HAP-1 (cell line): ENCODE measurements around the gene RNF111.
A peak's percentile ranks its signal among the peaks of the same experiment; 100 is the strongest.
"Not testable (repeated sequence)": the region's sequence is repeated elsewhere in the genome, so short reads cannot be mapped to it uniquely, and the experiment has no call there.

Experiments
- DNase-seq, 2 experiments: peaks; one replicate each; pipeline ENCODE4 v3.0.0-alpha.2; 2016 to 2020; ENCODE audit warnings: low spot score in 2 of 2
- H3K27me3 ChIP-seq: fragments of 250-450 bp; sonication (Bioruptor Pico); 2 replicates; pipeline ENCODE4 v1.5.1; 2020; ENCODE audit warnings: low read depth, mild to moderate bottlenecking, moderate library complexity
- H3K36me3 ChIP-seq: fragments of 250-450 bp; sonication (Bioruptor Pico); replicated peaks from 2 replicates; pipeline ENCODE4 v1.5.1; 2020; ENCODE audit warnings: mild to moderate bottlenecking
- H3K4me1 ChIP-seq: fragments of 250-450 bp; sonication (Bioruptor Pico); 2 replicates; pipeline ENCODE4 v1.5.1; 2020; ENCODE audit warnings: mild to moderate bottlenecking
- H3K4me3 ChIP-seq: fragments of 250-450 bp; sonication (Bioruptor Pico); 2 replicates; pipeline ENCODE4 v1.5.1; 2020; ENCODE audit warnings: mild to moderate bottlenecking, moderate library complexity
- H3K9me3 ChIP-seq: fragments of 250-450 bp; sonication (Bioruptor Pico); 2 replicates; pipeline ENCODE4 v1.5.1; 2020; ENCODE audit warnings: mild to moderate bottlenecking, moderate library complexity
- in situ Hi-C: fragments of 300-500 bp; cut with MboI; formaldehyde crosslinking; loops from 3 replicates; pipeline ENCODE4 v1.14.3; 2020; ENCODE audit warnings: low sequenced_read_pairs, inconsistent platforms, mixed read lengths

Gene RNF111

DNA sequence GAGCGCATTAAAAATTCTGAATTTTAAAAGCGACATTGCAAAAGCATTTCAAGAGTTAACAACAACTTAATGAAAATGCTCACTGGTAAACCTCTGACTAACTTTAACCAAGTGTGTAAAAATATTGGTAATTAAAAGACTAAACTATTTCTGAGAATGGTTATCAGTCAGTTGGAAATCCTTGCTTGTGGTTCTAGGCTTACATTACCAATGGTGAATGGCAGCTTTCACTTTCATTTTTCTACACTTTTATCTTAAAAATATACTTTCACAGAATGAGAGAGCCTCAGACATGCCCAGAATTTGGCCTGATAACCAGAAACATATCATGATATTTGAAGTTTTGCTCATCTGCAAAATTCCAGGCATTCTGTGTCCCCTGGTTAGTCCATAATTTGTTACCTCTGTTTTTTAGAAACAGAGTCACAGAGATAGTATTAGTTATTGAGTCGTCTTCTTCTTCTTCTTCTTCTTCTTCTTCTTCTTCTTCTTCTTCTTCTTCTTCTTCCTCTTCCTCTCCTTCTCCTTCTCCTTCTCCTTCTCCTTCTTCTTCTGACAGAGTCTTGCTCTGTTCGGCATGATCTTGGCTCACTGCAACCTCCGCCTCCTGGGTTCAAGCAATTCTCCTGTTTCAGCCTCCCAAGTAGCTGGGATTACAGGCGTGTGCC lies 5.5 kb upstream of the RNF111 start:
- Histone ChIP-seq H3K4me3 (no peak overlapping the region), H3K27me3 (peaks cover 5% of the 10 kb centered on the region; the same call in 1 of the 2 replicates), H3K9me3 (no peaks in the 10 kb centered on the region), H3K36me3 (no peaks in the 10 kb centered on the region), H3K4me1 (peaks cover 1% of the 10 kb centered on the region; the same call in 1 of the 2 replicates)
- in situ Hi-C loops, result loop anchor here (10.0 kb wide), 3 partner anchors 123 to 543 kb away; partner anchors contain the start of gene CCNB2
- DNase-seq, result no peak

DNA sequence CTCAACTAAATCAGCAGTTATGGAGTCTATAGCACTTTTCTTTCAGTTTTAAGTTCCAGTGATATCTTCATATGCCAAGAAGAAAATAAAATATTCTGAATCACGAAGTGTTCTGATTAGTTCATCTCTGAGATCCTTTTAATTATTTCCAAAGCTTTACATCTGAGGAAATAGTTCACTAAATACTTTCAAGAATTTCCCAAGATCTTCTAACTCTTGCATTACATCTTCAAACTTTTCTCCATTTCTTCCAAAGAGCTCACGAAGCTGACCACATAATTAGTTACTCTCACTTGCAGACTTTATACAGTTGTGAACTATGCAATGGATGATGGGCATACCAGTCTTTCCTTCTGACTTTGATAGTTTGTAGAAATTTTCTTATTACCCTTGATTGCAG lies 4.2 kb upstream of the RNF111 start:
- H3K36me3 ChIP-seq, result no peaks in the 10 kb centered on the region
- no peak for DNase-seq
- peaks cover 4% of the 10 kb centered on the region; the same call in 1 of the 2 replicates for H3K4me1 ChIP-seq
- no peak overlapping the region for H3K4me3 ChIP-seq
- H3K9me3 ChIP-seq, result no peaks in the 10 kb centered on the region
- H3K27me3 ChIP-seq, result peaks cover 5% of the 10 kb centered on the region; the same call in 1 of the 2 replicates
- in situ Hi-C loops, result loop anchor here (10.0 kb wide), 3 partner anchors 122 to 542 kb away; partner anchors contain the start of gene CCNB2

DNA sequence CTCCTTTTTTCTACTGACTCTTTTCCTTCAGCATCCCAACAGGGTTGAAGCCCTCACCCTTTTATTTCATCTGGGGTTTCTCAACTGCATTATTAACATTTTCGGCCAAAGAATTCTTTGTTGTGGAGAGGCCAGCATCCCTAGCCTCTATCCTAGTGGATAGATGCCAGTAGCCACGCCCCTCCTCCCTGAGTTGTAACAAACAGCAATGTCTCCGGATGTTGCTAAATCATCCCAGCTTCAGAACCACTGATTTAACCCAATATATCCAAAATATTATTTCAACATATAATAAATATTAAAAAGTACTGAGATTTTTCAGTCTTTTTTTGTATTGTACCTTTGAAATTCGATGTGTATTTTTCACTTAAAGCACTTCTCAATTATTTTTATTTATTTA lies 2.0 kb upstream of the RNF111 start:
- DNase-seq, result peak in 1 of 2 experiments; percentile 31
- in situ Hi-C loops, result loop anchor here (10.0 kb wide), 3 partner anchors 119 to 539 kb away; partner anchors contain the start of gene CCNB2
- peaks cover 5% of the 10 kb centered on the region; the same call in 1 of the 2 replicates for H3K27me3 ChIP-seq
- no peak overlapping the region for H3K4me3 ChIP-seq
- H3K36me3 ChIP-seq, result no peaks in the 10 kb centered on the region
- H3K9me3 ChIP-seq, result no peaks in the 10 kb centered on the region
- peaks cover 14% of the 10 kb centered on the region for H3K4me1 ChIP-seq

DNA sequence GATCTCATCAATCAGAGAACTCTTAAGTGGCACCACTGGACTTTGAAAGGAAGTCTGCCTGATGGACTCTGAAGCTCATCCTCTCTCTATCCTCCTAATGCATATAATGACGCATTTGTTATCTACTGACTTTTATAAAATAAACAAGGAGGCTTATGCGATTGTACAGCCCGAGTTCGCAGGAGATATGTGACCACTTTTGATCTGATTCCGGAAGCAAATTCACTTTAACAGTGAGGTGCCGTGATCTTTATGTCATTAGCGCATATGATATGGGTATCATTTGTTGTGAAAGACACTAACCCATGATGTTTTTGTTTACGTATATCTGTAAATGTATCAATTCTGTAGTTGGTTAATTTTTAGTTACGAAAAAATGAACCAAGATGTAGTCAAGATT lies 427 bp upstream of the RNF111 start:
- in situ Hi-C loops, result loop anchor here (10.0 kb wide), 3 partner anchors 118 to 538 kb away; partner anchors contain the start of gene CCNB2
- DNase-seq, result no peak
- Histone ChIP-seq H3K27me3 (peaks cover 5% of the 10 kb centered on the region; the same call in 1 of the 2 replicates), H3K4me1 (peaks cover 14% of the 10 kb centered on the region), H3K4me3 (peak overlapping the region; percentile 85), H3K9me3 (no peaks in the 10 kb centered on the region), H3K36me3 (peaks cover 7% of the 10 kb centered on the region; the same call in 1 of the 2 replicates)

DNA sequence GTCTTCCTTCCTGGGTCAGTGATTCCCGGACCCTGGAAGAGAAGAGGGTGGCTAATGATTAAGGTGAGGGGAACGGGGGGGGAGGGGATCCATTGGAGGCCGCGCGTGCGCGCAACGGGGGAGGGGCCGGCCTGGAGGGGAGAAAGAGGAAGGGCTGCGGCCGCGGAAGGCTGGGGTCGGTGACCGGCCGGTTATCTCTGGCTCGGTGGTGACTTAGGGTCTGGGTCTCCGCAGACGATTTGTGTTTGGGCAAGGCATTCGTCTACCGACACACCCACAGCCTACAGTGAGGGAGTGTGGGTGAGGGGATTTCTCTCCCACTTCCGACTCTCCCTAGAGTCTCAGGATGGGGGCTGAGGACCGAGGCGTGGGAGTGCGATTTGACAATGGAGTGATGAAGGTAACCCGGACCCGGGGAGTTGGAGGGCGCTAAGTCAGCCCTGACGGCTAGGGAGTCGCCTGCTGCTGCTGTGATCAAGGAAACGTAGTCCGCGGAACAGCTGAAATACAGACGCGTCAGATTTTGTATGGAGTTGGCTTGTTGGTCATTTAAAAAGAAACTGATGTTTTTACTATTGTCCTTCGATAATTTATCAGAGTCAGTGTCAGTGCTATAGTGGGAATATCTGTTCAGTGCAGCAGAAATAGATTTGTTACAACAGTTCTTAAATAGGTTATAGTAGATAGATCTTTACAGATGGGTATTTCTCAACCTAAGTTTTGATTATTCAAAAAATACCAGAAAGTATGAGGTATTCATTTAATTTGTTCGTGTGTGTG lies 733 bp downstream of the RNF111 start:
- peaks cover 14% of the 10 kb centered on the region for H3K4me1 ChIP-seq
- peaks cover 5% of the 10 kb centered on the region; the same call in 1 of the 2 replicates for H3K27me3 ChIP-seq
- H3K4me3 ChIP-seq, result peak overlapping the region; percentile 85
- in situ Hi-C loops, result loop anchor here (10.0 kb wide), 3 partner anchors 117 to 537 kb away; partner anchors contain the start of gene CCNB2
- no peaks in the 10 kb centered on the region for H3K9me3 ChIP-seq
- peak; percentile 52 to 85 for DNase-seq
- peaks cover 7% of the 10 kb centered on the region; the same call in 1 of the 2 replicates for H3K36me3 ChIP-seq

DNA sequence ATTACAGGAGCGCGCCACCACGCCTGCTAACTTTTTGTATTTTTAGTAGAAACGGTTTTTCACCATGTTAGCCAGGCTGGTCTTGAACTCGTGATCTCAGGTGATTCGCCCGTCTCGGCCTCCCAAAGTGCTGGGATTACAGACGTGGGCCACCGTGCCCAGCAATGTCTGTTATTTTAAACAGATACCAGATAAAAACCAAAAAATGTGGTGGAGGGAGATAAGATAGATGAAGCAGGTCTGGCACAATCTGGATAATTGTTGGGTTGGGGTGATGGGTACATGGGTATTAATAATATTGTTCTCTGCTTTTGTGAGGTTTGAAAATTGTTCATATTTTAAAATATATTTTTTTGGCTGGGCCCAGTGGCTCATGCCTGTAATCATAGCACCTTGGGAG lies 4.7 kb downstream of the RNF111 start:
- in situ Hi-C loops, result no loop called here
- H3K4me3 ChIP-seq, result no peak overlapping the region
- no peaks in the 10 kb centered on the region for H3K9me3 ChIP-seq
- DNase-seq, result no peak
- H3K4me1 ChIP-seq, result peaks cover 10% of the 10 kb centered on the region
- H3K27me3 ChIP-seq, result no peaks in the 10 kb centered on the region
- peaks cover 9% of the 10 kb centered on the region; the same call in 1 of the 2 replicates for H3K36me3 ChIP-seq

DNA sequence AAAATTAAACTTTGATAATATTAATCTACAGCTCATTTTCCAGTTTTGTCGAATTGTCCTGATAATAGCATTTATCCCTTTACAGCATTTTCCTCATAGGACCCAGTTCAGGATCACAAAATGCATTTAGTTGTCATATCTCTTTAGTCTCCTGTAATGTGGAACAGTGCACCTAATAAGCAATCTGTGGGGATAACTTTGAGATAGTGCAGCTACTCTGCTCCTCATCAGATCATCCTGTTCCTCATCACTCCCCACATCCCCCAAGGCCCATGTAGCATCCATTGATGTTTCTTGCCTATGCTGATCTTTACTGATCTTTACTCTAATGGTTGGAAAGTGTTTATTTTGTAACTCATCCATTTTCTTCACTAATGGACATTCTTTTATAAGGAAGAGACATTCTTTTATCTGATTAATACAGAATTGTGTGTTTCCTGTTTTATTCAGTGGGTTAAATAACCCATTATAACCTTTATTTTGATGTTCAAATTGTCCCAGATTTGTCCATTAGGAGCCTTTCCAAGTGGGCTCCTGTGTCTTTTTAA lies 7.5 kb downstream of the RNF111 start:
- Histone ChIP-seq H3K27me3 (no peaks in the 10 kb centered on the region), H3K4me3 (no peak overlapping the region), H3K9me3 (no peaks in the 10 kb centered on the region), H3K36me3 (peaks cover 10% of the 10 kb centered on the region; the same call in 1 of the 2 replicates), H3K4me1 (no peaks in the 10 kb centered on the region)
- DNase-seq, result no peak
- in situ Hi-C loops, result no loop called here

GRCh38 chr15:58999694-59000093 lies 12.2 kb downstream of the RNF111 start:
- no peaks in the 10 kb centered on the region for H3K9me3 ChIP-seq
- no peaks in the 10 kb centered on the region for H3K4me1 ChIP-seq
- no peak for DNase-seq
- no peaks in the 10 kb centered on the region for H3K27me3 ChIP-seq
- no peak overlapping the region for H3K4me3 ChIP-seq
- in situ Hi-C loops, result no loop called here
- 0 out of 2 replicates have a peak, but pooled peaks cover 2% of the 10 kb centered on the region for H3K36me3 ChIP-seq

DNA sequence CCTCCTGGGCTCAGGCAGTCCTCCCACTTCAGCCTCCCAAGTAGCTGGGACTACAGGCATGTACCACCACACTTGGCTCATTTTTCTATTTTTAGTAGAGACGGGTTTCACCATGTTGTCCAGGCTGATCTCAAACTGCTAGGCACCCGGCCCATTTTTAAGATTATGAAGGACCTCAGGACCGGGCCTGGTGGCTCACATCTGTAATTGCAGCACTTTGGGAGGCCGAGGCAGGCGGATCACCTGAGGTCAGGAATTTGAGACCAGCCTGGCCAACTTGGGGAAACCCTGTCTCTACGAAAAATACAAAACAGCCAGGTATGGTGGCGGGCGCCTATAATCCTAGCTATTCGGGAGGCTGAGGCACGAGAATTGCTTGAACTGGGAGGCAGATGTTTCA lies 12.8 kb downstream of the RNF111 start:
- in situ Hi-C loops, H3K36me3 ChIP-seq: not testable (repeated sequence)

GRCh38 chr15:59001946-59002345 lies 14.5 kb downstream of the RNF111 start:
- H3K9me3 ChIP-seq, result no peaks in the 10 kb centered on the region
- no peak overlapping the region for H3K4me3 ChIP-seq
- no peaks in the 10 kb centered on the region for H3K4me1 ChIP-seq
- no peaks in the 10 kb centered on the region for H3K27me3 ChIP-seq
- peaks cover 2% of the 10 kb centered on the region; the same call in 1 of the 2 replicates for H3K36me3 ChIP-seq
- in situ Hi-C loops, result no loop called here
- DNase-seq, result no peak

More for the DNA sequence above, 12.8 kb downstream of the RNF111 start:
- not testable (repeated sequence) for H3K27me3 ChIP-seq, DNase-seq, H3K9me3 ChIP-seq, H3K4me3 ChIP-seq, H3K4me1 ChIP-seq

GRCh38 chr15:59002418-59002859 lies 15.0 kb downstream of the RNF111 start:
- Histone ChIP-seq H3K36me3 (no peaks in the 10 kb centered on the region; the same call in 1 of the 2 replicates), H3K4me3 (no peak overlapping the region), H3K27me3 (no peaks in the 10 kb centered on the region), H3K4me1 (no peaks in the 10 kb centered on the region), H3K9me3 (no peaks in the 10 kb centered on the region)
- in situ Hi-C loops, result no loop called here
- no peak for DNase-seq

- Histone ChIP-seq H3K4me1 (no peaks in the 10 kb centered on the region), H3K9me3 (no peaks in the 10 kb centered on the region), H3K36me3 (no peaks in the 10 kb centered on the region; the same call in 1 of the 2 replicates), H3K27me3 (no peaks in the 10 kb centered on the region), H3K4me3 (no peak overlapping the region)
- in situ Hi-C loops, result no loop called here
- no peak for DNase-seq
Measured at GRCh38 chr15:59005579-59005978, 18.1 kb downstream of the RNF111 start.

GRCh38 chr15:59008086-59008485 lies 20.6 kb downstream of the RNF111 start:
- Histone ChIP-seq H3K36me3 (no peaks in the 10 kb centered on the region; the same call in 1 of the 2 replicates), H3K4me1 (peaks cover under 1% of the 10 kb centered on the region), H3K4me3 (no peak overlapping the region), H3K27me3 (no peaks in the 10 kb centered on the region), H3K9me3 (no peaks in the 10 kb centered on the region)
- in situ Hi-C loops, result no loop called here
- DNase-seq, result no peak
